H9 (cell line): ENCODE measurements around the gene ITGB3. TPM values are rescaled to one million over a fixed set of nuclear protein-coding genes. Genes with fewer than 3 reads are reported as not detected.
A peak's percentile ranks its signal among the peaks of the same experiment; 100 is the strongest.

Source experiments
- DNase-seq: peaks from one replicate; pipeline ENCODE4 v3.0.0-alpha.2; 2017
- H2AFZ ChIP-seq: one replicate; pipeline ENCODE4 v1.6.1; 2013; ENCODE audit warnings: mild to moderate bottlenecking, low read length, control low read depth, moderate library complexity
- H2AK5ac ChIP-seq: 2 replicates; pipeline ENCODE4 v1.6.1; 2013; ENCODE audit warnings: low read length, control low read depth, mixed read lengths; ENCODE audit not compliant: insufficient read length
- H2BK120ac ChIP-seq: one replicate; pipeline ENCODE4 v1.6.1; 2013; ENCODE audit warnings: low read depth, mild to moderate bottlenecking, low read length, control low read depth, inconsistent platforms; ENCODE audit not compliant: poor library complexity, severe bottlenecking
- H2BK12ac ChIP-seq: 2 replicates; pipeline ENCODE4 v1.6.1; 2013; ENCODE audit warnings: low read length, control low read depth, mixed read lengths, low read depth; ENCODE audit not compliant: insufficient read length
- H2BK15ac ChIP-seq: 2 replicates; pipeline ENCODE4 v1.6.1; 2013; ENCODE audit warnings: low read depth, low read length, control low read depth
- H2BK20ac ChIP-seq: one replicate; pipeline ENCODE4 v1.6.1; 2013; ENCODE audit warnings: low read depth, mild to moderate bottlenecking, low read length, control low read depth, inconsistent platforms; ENCODE audit not compliant: poor library complexity, severe bottlenecking
- H2BK5ac ChIP-seq: 2 replicates; pipeline ENCODE4 v1.6.1; 2013; ENCODE audit warnings: low read length, control low read depth, mixed read lengths; ENCODE audit not compliant: insufficient read length
- H3K14ac ChIP-seq: 2 replicates; pipeline ENCODE4 v1.6.1; 2013; ENCODE audit warnings: low read length, control low read depth; ENCODE audit not compliant: insufficient read depth
- H3K18ac ChIP-seq: 2 replicates; pipeline ENCODE4 v1.6.1; 2013; ENCODE audit warnings: low read depth, mild to moderate bottlenecking, mixed read lengths, low read length, control low read depth; ENCODE audit not compliant: insufficient read length
- H3K23ac ChIP-seq: 2 replicates; pipeline ENCODE4 v1.6.1; 2013; ENCODE audit warnings: low read length, control low read depth, mixed read lengths, low read depth; ENCODE audit not compliant: insufficient read length
- H3K23me2 ChIP-seq: 2 replicates; pipeline ENCODE4 v1.6.1; 2013; ENCODE audit warnings: low read depth, mild to moderate bottlenecking, mixed read lengths, low read length, control low read depth; ENCODE audit not compliant: insufficient read length, poor library complexity, severe bottlenecking
- H3K27ac ChIP-seq: 2 replicates; pipeline ENCODE4 v1.5.1; 2013; ENCODE audit warnings: low read length, control low read depth, mixed read lengths, low read depth; ENCODE audit not compliant: insufficient read length
- H3K27me3 ChIP-seq: 2 replicates; pipeline ENCODE4 v1.6.1; 2013; ENCODE audit warnings: low read length, control low read depth, inconsistent platforms; ENCODE audit not compliant: insufficient read depth
- H3K4ac ChIP-seq: 2 replicates; pipeline ENCODE4 v1.6.1; 2013; ENCODE audit warnings: low read depth, mild to moderate bottlenecking, control low read depth, inconsistent platforms, low read length, moderate library complexity
- H3K4me1 ChIP-seq: 2 replicates; pipeline ENCODE4 v1.6.1; 2013; ENCODE audit warnings: low read length, control low read depth, inconsistent platforms; ENCODE audit not compliant: insufficient read depth
- H3K4me2 ChIP-seq: 2 replicates; pipeline ENCODE4 v1.6.1; 2013; ENCODE audit warnings: low read length, control low read depth, mixed read lengths; ENCODE audit not compliant: insufficient read length, insufficient read depth
- H3K56ac ChIP-seq: 2 replicates; pipeline ENCODE4 v1.6.1; 2013; ENCODE audit warnings: low read depth, mild to moderate bottlenecking, mixed read lengths, low read length, control low read depth; ENCODE audit not compliant: insufficient read length
- H3K79me1 ChIP-seq: 2 replicates; pipeline ENCODE4 v1.6.1; 2013; ENCODE audit warnings: low read depth, mild to moderate bottlenecking, moderate library complexity, low read length, control low read depth, inconsistent platforms; ENCODE audit not compliant: insufficient read depth, poor library complexity, severe bottlenecking
- H3K79me2 ChIP-seq: 2 replicates; pipeline ENCODE4 v1.6.1; 2013; ENCODE audit warnings: low read length, control low read depth, inconsistent platforms; ENCODE audit not compliant: insufficient read depth
- H3K9ac ChIP-seq: 2 replicates; pipeline ENCODE4 v1.6.1; 2013; ENCODE audit warnings: low read length, control low read depth, mixed read lengths; ENCODE audit not compliant: insufficient read length; ENCODE audit errors: extremely low read depth
- H3K9me3 ChIP-seq: one replicate; pipeline ENCODE4 v1.6.1; 2013; ENCODE audit warnings: low read depth, low read length, inconsistent platforms; ENCODE audit not compliant: control insufficient read depth
- H3T11ph ChIP-seq: one replicate; pipeline ENCODE4 v1.6.1; 2013; ENCODE audit warnings: mild to moderate bottlenecking, low read length, control low read depth, inconsistent platforms
- H4K20me1 ChIP-seq: one replicate; pipeline ENCODE4 v1.6.1; 2013; ENCODE audit not compliant: control insufficient read depth, insufficient read length, insufficient read depth
- H4K5ac ChIP-seq: 2 replicates; pipeline ENCODE4 v1.6.1; 2013; ENCODE audit warnings: low read depth, mild to moderate bottlenecking, mixed read lengths, low read length, control low read depth; ENCODE audit not compliant: insufficient read length
- H4K8ac ChIP-seq: replicated peaks from 2 replicates; pipeline ENCODE4 v1.6.1; 2013; ENCODE audit warnings: low read length, control low read depth, mixed read lengths, low read depth; ENCODE audit not compliant: insufficient read length
- H4K91ac ChIP-seq: 2 replicates; pipeline ENCODE4 v1.6.1; 2013; ENCODE audit warnings: low read depth, mild to moderate bottlenecking, moderate library complexity, mixed read lengths, low read length, control low read depth; ENCODE audit not compliant: insufficient read length
- H3K27ac Mint-ChIP-seq, 3 experiments: 2 replicates in 2 of 3; 3 replicates in 1 of 3; pipeline ENCODE4 v1.8.0; 2020 to 2021; ENCODE audit warnings: mixed read lengths in 3 of 3, mild to moderate bottlenecking in 1 of 3, moderate library complexity in 1 of 3
- H3K27me3 Mint-ChIP-seq: 2 replicates; pipeline ENCODE4 v1.8.0; 2021; ENCODE audit warnings: low read depth, mild to moderate bottlenecking, moderate library complexity, mixed read lengths
- H3K36me3 Mint-ChIP-seq, 3 experiments: 2 replicates in 2 of 3; 3 replicates in 1 of 3; pipeline ENCODE4 v1.8.0; 2020 to 2021; ENCODE audit warnings: low read depth in 3 of 3, mixed read lengths in 3 of 3; ENCODE audit not compliant: insufficient read depth in 1 of 3
- H3K4me1 Mint-ChIP-seq, 2 experiments: 2 replicates each; pipeline ENCODE4 v1.8.0; 2020; ENCODE audit warnings: mixed read lengths in 2 of 2
- H3K4me3 Mint-ChIP-seq, 2 experiments: 2 replicates in 1 of 2; 3 replicates in 1 of 2; pipeline ENCODE4 v1.8.0; 2020 to 2021; ENCODE audit warnings: mild to moderate bottlenecking in 2 of 2, mixed read lengths in 2 of 2, moderate library complexity in 1 of 2
- H3K9me3 Mint-ChIP-seq, 2 experiments: 2 replicates in 1 of 2; 3 replicates in 1 of 2; pipeline ENCODE4 v1.8.0; 2020; ENCODE audit warnings: mild to moderate bottlenecking in 2 of 2, mixed read lengths in 2 of 2, moderate library complexity in 1 of 2
- CTCF ChIP-seq: fragments of 200-600 bp; sonication (generic); conservative IDR thresholded peaks from 3 replicates; pipeline ENCODE4 v1.8.0; 2021; ENCODE audit warnings: antibody characterized with exemption, mild to moderate bottlenecking
- WGBS: extraction: QIAGEN DNeasy Blood & Tissue Kit; methylation state at CpG from one replicate; pipeline ENCODE4 v1.1.7; 2013; ENCODE audit warnings: missing lambda C conversion rate, low lambda C conversion rate, mixed read lengths; ENCODE audit not compliant: insufficient read length; ENCODE audit errors: extremely low coverage; 5-methylcytosine and 5-hydroxymethylcytosine counted together
- total RNA-seq: library from RNA; stranded (reverse); gene quantifications from 2 replicates; pipeline ENCODE4 v1.2.1, GENCODE V29; 2021

Gene ITGB3
- total RNA-seq, 1 experiment from 2014 or later, result not detected

GRCh38 chr17:47315451-47316266 is 62.0 kb downstream of the ITGB3 start:
- H3K14ac ChIP-seq, result no peak overlapping the region
- H3K23ac ChIP-seq, result no peak overlapping the region
- no peak overlapping the region for H3K27ac ChIP-seq
- no peaks in the 10 kb centered on the region for H3K79me2 ChIP-seq
- no peak overlapping the region for H2AK5ac ChIP-seq
- Mint-ChIP-seq H3K4me1 (peaks cover 4 to 6% of the 10 kb centered on the region in 2 experiments; a peak in 2 of 4 replicates), H3K36me3 (peaks cover 0 to 4% (median 0%) of the 10 kb centered on the region in 3 experiments; a peak in 2 of 7 replicates), H3K27me3 (peaks cover 1% of the 10 kb centered on the region; the same call in 1 of the 2 replicates), H3K9me3 (peaks cover 6% of the 10 kb centered on the region in 2 experiments; a peak in 4 of 5 replicates), H3K4me3 (no peak overlapping the region), H3K27ac (no peak overlapping the region)
- H4K5ac ChIP-seq, result no peak overlapping the region
- no peaks in the 10 kb centered on the region for H3K27me3 ChIP-seq
- no peak overlapping the region for H3T11ph ChIP-seq
- no peak overlapping the region for H2BK15ac ChIP-seq
- no peaks in the 10 kb centered on the region for H3K79me1 ChIP-seq
- no peak overlapping the region for H4K91ac ChIP-seq
- H2BK20ac ChIP-seq, result no peak overlapping the region
- no peak overlapping the region for H2BK12ac ChIP-seq
- no peak overlapping the region for H3K18ac ChIP-seq
- H3K9me3 ChIP-seq, result no peaks in the 10 kb centered on the region
- H2BK120ac ChIP-seq, result no peak overlapping the region
- H4K8ac ChIP-seq, result no peak overlapping the region
- no peaks in the 10 kb centered on the region for H3K4me1 ChIP-seq
- WGBS, result no CpG with 5 or more reads among the region's 7 CpGs
- H2AFZ ChIP-seq, result no peak overlapping the region
- TF ChIP-seq CTCF, result peak; percentile 93
- no peaks in the 10 kb centered on the region for H4K20me1 ChIP-seq
- no peak for DNase-seq
- H3K56ac ChIP-seq, result no peak overlapping the region
- H3K9ac ChIP-seq, result no peak overlapping the region
- H2BK5ac ChIP-seq, result no peak overlapping the region
- H3K4me2 ChIP-seq, result no peak overlapping the region
- no peaks in the 10 kb centered on the region for H3K23me2 ChIP-seq
- H3K4ac ChIP-seq, result no peak overlapping the region
